A549 treated with CORT108297 at 1 μM for 4 hours (cell line): ENCODE results near the gene RALGAPA2. TPM values are rescaled to one million over a fixed set of nuclear protein-coding genes. Genes with fewer than 3 reads are reported as not detected.

Source experiments
- total RNA-seq: library from RNA; stranded (reverse); fragments of 200-300 nt; extraction: Qiagen RNA extraction; gene quantifications from 5 replicates; pipeline ENCODE4 v1.2.3, GENCODE V29; 2022

Gene RALGAPA2
- 1.2 to 2.0 TPM (median 1.6 TPM) in 5 replicates for total RNA-seq

DNA sequence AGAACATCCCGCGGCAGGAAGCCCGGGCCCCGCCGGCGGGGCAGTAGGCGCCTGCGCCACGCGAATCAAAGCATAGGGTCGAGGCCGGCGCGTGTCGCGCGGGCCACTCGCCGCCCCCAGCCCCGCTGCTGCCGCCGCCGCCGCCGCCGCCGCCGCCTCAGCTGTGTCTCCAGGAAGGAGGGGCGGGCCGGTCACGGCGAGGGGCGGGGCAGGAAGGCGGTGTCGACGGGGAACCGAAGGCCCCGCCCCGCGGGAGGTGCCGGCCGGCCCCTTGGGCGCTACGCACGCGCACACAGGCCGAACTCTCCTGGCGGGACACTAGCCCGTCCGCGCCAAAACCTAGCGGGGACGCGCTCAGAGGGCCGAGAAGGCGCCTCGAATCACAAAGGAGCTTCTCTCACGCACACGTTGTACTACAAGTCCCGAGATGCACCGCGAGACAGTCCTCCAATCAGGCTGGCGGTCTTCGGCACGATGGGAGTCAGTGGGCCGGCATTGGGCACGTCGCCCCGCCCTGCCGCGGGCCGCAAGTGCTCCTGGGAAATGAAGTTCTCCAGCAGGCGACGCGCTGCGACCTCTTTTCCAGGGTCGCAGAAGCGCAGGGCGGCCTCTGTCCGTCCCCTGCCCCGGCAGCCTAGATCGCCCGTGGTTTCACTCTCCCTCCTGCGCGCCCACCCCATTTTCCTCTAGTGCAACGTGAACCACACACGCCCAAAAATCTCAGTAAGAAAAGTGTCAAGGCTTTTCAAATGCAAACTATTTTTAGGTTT is at the start of gene RALGAPA2:
RALGAPA2 (minus strand) TSS at position 171 of the 770 bp plus-strand sequence; CDS start at position 7, 164 bp downstream.

DNA sequence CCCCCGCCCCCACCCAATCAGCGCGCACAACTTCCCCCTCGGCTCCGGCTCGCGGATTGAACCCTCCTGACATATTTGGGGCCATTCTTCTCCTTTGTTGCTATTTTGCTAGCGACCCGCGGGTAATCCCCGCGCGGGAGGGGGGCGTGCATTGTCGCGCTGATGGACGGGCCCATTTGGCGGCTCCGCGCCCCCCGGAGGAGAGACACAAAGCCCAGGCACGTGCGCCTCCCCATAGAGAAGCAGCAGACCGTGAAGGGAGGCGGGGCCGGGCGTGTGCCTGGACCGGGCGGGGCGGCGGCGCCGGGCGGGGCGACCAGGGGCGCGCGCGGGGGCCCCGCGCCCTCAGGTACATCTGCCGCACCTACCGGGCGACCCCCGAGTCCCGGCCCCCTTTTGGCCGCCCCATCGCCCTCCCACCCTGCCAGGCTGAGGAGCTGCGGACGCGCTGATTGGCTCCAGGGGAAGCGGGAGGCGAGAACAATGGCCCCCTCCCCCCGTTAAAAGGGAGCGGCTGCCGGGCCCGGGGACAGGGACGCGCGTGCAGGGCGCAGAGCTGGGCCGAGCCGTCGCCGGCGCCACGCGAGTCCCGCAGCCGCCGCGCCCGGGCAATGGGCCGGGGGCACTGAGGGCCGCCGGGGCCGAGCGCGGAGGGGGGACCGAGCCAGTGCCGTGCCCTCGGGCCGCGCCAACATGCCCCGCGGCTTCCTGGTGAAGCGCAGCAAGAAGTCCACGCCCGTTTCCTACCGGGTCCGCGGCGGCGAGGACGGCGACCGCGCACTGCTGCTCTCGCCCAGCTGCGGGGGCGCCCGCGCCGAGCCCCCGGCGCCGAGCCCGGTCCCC is 344.6 kb downstream of the RALGAPA2 start, which contains the start of gene INSM1:
INSM1 (plus strand) TSS at position 530 of the 843 bp plus-strand sequence; CDS start at position 694, 164 bp downstream.

